Measurements from ENCODE around the gene DIP2C.

GRCh38 chr10:613271-614138, 76.0 kb downstream of the DIP2C start:
- TF ChIP-seq CTCF (IDR thresholded peaks at IDR 0.05) (no peak), EZH2 (IDR thresholded peaks at IDR 0.05; ENCODE audit: borderline replicate concordance, insufficient read depth, low read depth, low read length, poor library complexity, severe bottlenecking) (no peak)
